WTC11 (cell line): Measurements from ENCODE around the gene POLR1G.
"Not testable (repeated sequence)": the region's sequence is repeated elsewhere in the genome, so short reads cannot be mapped to it uniquely, and the experiment has no call there.

Source experiments
- ATF1 ChIP-seq: sonication (generic); formaldehyde crosslinking; IDR thresholded peaks from 2 replicates; pipeline ENCODE4 v1.8.1; 2023; ENCODE audit warnings: mild to moderate bottlenecking, moderate library complexity, missing genetic modification reagents
- JUN ChIP-seq: sonication (generic); formaldehyde crosslinking; IDR thresholded peaks from 2 replicates; pipeline ENCODE4 v1.8.0; 2023; ENCODE audit warnings: mild to moderate bottlenecking, missing genetic modification reagents
- SP1 ChIP-seq: sonication (generic); formaldehyde crosslinking; conservative IDR thresholded peaks from 2 replicates; pipeline ENCODE4 v1.8.1; 2022; ENCODE audit warnings: missing genetic modification reagents
- TCF7 ChIP-seq: sonication (generic); formaldehyde crosslinking; IDR thresholded peaks from 2 replicates; pipeline ENCODE4 v1.8.0; 2022; ENCODE audit warnings: mild to moderate bottlenecking, low read depth, missing genetic modification reagents, moderate library complexity
- TF ChIP-seq, protein P1 (sequence below): fragments of 200-600 bp; IDR thresholded peaks from 2 replicates; pipeline ENCODE4 v1.8.0; 2022; ENCODE audit warnings: antibody characterized with exemption
- TF ChIP-seq, protein P2 (sequence below): sonication (generic); formaldehyde crosslinking; IDR thresholded peaks from 2 replicates; pipeline ENCODE4 v1.8.0; 2022; ENCODE audit warnings: mild to moderate bottlenecking, missing genetic modification reagents

DNA sequence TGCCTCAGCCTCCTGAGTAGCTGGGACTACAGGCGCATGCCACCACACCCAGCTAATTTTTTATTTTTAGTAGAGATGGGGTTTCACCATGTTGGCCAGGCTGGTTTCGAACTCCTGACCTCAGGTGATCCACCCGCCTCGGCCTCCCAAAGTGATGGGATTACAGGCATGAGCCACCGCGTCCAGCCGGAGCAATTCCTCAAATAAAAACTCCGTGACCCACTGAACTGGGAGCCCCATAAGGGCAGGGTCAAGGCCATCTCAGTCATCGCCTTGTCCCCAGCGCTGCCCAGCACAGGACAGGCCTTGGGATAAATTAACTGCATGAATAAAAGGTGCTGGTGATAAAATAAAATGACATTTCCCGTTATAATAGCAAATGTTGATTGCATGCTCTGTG is 23.5 kb downstream of the POLR1G start:
- not testable (repeated sequence) for TF ChIP-seq JUN, ATF1, SP1, TCF7 (CRISPR knock-in tag)
- TF ChIP-seq, protein P1, sequence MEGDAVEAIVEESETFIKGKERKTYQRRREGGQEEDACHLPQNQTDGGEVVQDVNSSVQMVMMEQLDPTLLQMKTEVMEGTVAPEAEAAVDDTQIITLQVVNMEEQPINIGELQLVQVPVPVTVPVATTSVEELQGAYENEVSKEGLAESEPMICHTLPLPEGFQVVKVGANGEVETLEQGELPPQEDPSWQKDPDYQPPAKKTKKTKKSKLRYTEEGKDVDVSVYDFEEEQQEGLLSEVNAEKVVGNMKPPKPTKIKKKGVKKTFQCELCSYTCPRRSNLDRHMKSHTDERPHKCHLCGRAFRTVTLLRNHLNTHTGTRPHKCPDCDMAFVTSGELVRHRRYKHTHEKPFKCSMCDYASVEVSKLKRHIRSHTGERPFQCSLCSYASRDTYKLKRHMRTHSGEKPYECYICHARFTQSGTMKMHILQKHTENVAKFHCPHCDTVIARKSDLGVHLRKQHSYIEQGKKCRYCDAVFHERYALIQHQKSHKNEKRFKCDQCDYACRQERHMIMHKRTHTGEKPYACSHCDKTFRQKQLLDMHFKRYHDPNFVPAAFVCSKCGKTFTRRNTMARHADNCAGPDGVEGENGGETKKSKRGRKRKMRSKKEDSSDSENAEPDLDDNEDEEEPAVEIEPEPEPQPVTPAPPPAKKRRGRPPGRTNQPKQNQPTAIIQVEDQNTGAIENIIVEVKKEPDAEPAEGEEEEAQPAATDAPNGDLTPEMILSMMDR, result not testable (repeated sequence)
- TF ChIP-seq, protein P2, sequence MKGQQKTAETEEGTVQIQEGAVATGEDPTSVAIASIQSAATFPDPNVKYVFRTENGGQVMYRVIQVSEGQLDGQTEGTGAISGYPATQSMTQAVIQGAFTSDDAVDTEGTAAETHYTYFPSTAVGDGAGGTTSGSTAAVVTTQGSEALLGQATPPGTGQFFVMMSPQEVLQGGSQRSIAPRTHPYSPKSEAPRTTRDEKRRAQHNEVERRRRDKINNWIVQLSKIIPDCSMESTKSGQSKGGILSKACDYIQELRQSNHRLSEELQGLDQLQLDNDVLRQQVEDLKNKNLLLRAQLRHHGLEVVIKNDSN, result not testable (repeated sequence)
